GM18951 (cell line): ENCODE measurements around the gene ATP5F1A.
"Not testable (repeated sequence)": the region's sequence is repeated elsewhere in the genome, so short reads cannot be mapped to it uniquely, and the experiment has no call there.

Source experiments
- POLR2A ChIP-seq: IDR thresholded peaks from 4 replicates; pipeline ENCODE4 v1.6.1; 2011; ENCODE audit warnings: mild to moderate bottlenecking; ENCODE audit not compliant: insufficient read length, insufficient read depth; ENCODE audit errors: extremely low read depth
- in situ Hi-C: fragments of 300-500 bp; cut with MboI; formaldehyde crosslinking; loops from one replicate; pipeline ENCODE4 v1.12.0; 2022; ENCODE audit warnings: low sequenced_read_pairs, mixed read lengths, inconsistent platforms; ENCODE audit not compliant: unreplicated experiment

Gene ATP5F1A

GRCh38 chr18:46051731-46052461 is 46.2 kb downstream of the ATP5F1A start:
- in situ Hi-C loops = loop anchor here (25.0 kb wide), 1 partner anchor 390 kb away; no protein-coding TSS in a partner anchor

DNA sequence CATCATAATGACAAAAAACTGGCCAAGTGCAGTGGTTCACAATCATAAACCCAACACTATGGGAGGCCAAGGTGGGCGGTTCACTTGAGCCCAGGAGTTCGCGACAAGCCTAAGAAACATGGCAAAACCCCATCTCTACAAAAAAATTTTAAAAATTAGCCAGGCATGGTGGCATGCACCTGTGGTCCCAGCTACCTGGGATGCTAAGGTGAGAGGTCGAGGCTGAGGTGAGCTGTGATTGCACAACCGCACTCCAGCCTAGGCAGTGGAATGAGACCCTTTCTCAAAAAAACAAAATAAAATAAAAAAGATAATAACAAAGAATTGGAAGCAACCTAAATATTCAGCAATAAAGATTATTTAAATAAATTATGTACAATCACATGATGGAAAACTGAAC is 47.8 kb downstream of the ATP5F1A start:
- TF ChIP-seq POLR2A = no peak
- in situ Hi-C loops = loop anchor here (25.0 kb wide), 1 partner anchor 388 kb away; no protein-coding TSS in a partner anchor

More at GRCh38 chr18:46051731-46052461, 46.2 kb downstream of the ATP5F1A start:
- no peak for TF ChIP-seq POLR2A

DNA sequence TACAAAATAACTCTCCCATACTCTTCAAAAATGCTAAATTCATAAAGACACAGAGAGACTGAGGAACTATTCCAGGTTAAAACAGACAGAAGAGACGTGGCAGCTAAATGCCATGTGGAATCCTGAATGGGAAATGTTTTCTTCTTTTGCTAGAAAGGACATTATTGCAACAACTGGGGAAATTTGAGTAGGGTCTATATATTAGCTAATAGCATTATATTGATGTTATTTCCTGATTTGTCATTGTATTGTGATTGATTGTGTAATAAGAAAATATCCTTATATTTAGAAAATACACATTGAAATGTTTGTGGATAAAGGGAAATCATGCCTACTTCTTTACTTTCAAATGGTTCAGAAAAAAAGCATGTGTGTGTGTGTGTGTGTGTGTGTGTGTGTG is 49.5 kb downstream of the ATP5F1A start:
- TF ChIP-seq POLR2A = no peak
- in situ Hi-C loops = no loop called here

- in situ Hi-C loops = not testable (repeated sequence)
These were observed 50.7 kb downstream of the ATP5F1A start for GRCh38 chr18:46047369-46047768.

GRCh38 chr18:46046688-46047087 is 51.4 kb downstream of the ATP5F1A start:
- in situ Hi-C loops = no loop called here

GRCh38 chr18:46046126-46046525 is 52.0 kb downstream of the ATP5F1A start:
- TF ChIP-seq POLR2A = no peak
- in situ Hi-C loops = no loop called here

More at GRCh38 chr18:46046688-46047087, 51.4 kb downstream of the ATP5F1A start:
- no peak for TF ChIP-seq POLR2A

GRCh38 chr18:46042571-46043123 is 55.4 kb downstream of the ATP5F1A start:
- TF ChIP-seq POLR2A = no peak
- in situ Hi-C loops = no loop called here

GRCh38 chr18:46040747-46041104 is 57.4 kb downstream of the ATP5F1A start:
- in situ Hi-C loops = no loop called here
- TF ChIP-seq POLR2A = no peak

DNA sequence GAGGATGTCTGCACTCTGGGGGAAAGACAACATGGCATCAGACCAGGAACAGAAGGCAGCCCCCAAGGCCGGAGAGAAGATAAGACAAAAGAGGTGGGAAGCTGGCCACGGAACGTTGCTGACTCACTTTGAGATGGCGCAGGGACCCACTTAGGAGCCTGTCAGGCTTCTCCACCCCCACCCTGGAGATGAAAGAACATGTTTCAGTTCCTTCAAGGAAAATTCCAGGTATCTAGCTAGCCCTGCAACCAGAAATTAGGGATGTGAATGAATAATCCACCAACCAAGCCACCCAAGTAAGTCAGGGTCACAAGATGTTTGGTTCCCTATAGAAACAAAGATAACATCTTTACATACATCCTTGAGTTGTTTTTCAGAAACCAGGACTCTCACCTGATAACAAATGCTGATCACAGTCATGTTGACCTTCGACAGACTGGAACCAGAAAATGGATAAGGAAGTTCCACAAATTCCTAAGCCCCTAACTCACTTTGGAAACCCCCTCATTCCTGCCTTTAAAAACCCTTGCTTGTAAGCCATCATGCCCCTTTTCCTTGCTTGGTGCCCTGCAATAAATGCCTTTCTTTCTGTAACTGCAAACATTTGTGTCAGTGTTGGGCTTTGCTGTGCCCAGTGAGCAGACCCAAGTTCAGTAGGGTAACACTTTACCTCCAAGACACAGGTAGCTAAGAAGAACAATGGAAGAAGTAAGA is 57.9 kb downstream of the ATP5F1A start:
- in situ Hi-C loops = no loop called here
- TF ChIP-seq POLR2A = no peak

DNA sequence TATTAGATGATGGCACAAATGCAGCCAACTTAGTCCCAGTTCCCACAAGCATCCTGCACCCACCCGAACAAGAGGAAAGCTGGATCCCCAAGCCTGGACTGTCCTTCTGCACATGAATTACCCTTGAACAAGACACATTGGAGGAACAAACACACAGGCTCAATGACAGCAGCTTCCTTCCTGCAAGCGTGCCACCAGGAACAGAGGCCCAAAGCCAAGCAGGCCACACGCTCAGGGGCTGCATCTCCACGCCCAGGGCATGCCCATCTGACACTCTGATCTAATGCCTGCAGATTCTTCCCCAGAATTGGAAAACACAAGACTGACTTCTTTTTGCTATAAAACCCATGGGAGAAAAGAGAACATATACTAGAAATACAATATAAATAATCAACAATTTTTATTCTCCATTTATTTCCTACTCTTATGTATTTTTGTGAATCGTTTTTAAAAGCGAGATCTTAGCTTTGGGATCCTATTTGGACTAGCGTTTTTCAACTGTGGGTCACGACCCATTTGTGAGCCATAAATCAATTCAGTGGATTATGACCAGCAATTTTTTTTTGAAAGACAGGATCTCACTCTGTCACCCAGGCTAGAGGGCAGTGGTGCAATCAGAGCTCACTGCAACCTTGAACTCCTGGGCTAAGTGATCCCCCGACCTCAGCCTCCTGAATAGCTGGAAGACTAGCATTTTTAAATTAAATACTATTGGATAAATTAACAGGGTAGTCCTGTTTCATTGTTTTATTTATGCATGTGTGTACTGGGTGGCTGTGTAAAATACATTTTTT is 60.4 kb downstream of the ATP5F1A start:
- in situ Hi-C loops = no loop called here
- TF ChIP-seq POLR2A = no peak

DNA sequence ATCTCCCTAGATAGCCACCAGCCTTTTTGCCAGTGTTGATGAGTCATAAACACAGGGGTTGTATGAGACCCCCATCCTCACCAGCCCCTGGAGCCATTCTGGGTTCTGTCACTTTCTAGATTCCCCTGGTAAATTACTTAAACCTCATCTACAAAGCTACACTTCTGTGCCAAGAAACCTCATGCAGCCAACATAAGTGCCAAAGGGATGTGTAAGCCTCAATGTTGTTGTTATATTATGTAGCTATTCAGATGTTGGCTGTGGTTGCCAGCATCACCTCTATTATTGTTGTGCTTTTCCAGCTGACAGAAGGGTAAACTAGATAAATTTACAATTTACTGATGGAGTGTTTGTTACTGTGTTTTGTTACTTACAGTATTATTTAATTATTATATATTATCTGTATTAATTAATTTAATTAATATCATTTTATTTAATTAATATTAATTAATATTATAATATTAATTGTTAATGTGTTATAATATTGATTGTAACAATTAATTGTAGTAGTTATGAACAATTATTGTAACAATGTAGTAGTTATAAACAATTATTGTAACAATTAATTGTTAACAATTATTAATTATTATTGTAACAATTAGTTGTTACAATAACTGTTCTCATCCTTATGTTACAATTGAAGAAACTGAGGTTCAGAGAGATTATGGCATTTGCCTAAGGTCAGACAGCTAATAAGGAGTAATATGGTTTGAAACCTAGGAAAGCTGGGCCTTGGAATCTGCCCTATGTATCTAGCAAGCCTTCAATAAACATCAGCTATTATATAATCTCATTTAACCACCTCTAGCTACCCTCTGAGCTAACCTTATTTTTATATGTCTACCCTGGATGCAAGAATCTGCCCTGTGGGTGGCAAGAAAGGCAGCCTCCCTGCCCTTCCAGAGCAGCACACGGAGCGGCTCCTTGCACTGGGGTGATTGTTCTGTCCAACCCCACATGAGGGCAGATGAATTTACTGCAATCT is 62.1 kb downstream of the ATP5F1A start:
- TF ChIP-seq POLR2A = no peak
- in situ Hi-C loops = no loop called here

- in situ Hi-C loops = no loop called here
- TF ChIP-seq POLR2A = no peak
These were observed 63.9 kb downstream of the ATP5F1A start for GRCh38 chr18:46034230-46034629.
